Measurements from ENCODE around the gene PRPF8.

The PRPF8 gene

GRCh38 chr17:1627182-1627981, 57.3 kb downstream of the PRPF8 start:
- no peak for DNase-seq (ENCODE audit: low read depth, low spot score)

DNA sequence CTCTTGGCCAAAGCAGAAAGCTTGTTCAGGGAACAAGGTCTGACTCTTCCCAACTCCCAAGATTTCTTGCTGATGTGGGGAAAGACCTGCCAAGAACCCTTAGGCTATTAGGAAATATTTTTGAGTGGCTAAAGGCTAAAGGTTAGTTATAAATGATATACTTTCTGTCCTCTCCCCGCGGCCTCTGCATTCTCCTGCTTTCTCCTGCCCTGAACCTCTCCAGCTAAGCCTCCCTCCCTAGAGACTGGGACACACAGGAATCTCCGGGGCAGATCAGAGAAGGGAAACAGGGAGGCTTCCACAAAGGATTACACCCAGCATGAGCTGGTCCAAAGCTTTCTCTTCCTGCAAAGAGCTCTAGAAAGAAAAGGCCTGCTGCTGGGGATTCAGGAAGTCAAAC, 58.3 kb downstream of the PRPF8 start:
- DNase-seq (ENCODE audit: low read depth, low spot score): no peak

DNA sequence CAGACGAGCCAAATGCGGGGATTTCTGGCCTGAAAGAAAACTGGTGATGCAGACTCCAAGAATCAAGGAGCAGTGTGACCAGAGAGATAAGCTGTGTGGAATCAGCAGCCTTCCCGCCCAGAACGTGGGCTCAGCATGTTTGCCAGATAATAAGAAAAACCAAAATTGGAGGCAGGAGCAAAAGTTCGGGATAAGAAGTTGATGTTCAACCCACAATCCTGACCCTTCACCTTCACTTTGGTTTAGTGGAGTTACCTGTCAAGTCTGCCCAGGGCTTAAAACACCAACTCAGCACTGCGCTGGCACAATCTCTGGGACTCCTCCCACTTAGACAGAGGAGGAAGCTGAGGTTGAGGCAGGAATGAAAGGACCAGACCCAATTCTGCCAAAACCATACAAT, 59.1 kb downstream of the PRPF8 start:
- no peak for DNase-seq (ENCODE audit: low read depth, low spot score)

GRCh38 chr17:1625053-1625452, 59.6 kb downstream of the PRPF8 start:
- no peak for DNase-seq (ENCODE audit: low read depth, low spot score)

DNA sequence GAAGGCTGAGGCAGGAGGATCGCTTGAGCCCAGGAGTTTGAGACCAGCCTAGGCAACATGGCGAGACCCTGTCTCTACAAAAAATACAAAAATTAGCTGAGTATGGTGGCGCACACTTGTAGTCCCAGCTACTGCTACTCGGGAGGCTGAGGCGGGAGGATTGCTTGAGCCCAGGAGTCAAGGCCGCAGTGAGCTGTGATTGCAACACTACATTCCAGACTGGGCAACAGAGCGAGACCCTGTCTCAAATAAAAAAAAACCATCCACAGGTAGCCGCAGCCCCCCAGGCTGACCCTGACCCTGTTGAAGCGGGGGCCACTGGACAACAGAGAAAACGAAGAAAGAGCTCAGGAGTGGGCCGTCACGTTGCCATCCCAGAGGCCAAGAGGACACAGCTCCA, 60.0 kb downstream of the PRPF8 start:
- DNase-seq (ENCODE audit: low read depth, low spot score): no peak

- no peak for DNase-seq (ENCODE audit: low read depth, low spot score)
Measured at GRCh38 chr17:1623057-1623630, 61.5 kb downstream of the PRPF8 start.

- DNase-seq (ENCODE audit: low read depth, low spot score): no peak
Measured at GRCh38 chr17:1621273-1621954, 63.3 kb downstream of the PRPF8 start.

DNA sequence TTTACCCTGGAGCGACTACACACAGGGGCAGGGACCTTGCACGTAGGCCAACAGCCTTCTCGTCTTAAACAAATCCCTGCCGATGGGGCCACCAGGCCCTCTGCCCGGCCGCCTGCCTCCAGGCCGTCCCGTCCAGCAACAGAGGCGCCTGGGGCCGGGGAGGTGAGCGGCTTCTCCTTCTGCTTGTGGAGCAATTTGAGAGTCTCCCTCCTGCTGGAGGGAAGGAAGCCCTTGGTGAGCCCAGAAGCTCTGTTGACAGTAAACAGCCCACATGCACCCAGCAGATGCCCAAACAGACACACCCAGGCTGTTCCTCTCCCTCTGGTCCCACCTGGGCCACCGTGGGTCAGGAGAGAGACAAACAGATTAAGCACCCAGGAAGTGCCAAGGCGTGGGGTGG, 64.2 kb downstream of the PRPF8 start:
- no peak for DNase-seq (ENCODE audit: low read depth, low spot score)

GRCh38 chr17:1617620-1618174, 67.0 kb downstream of the PRPF8 start:
- DNase-seq (ENCODE audit: low read depth, low spot score): peak; percentile 76

- no peak for DNase-seq (ENCODE audit: low read depth, low spot score)
Measured at GRCh38 chr17:1616101-1616500, 68.6 kb downstream of the PRPF8 start.

DNA sequence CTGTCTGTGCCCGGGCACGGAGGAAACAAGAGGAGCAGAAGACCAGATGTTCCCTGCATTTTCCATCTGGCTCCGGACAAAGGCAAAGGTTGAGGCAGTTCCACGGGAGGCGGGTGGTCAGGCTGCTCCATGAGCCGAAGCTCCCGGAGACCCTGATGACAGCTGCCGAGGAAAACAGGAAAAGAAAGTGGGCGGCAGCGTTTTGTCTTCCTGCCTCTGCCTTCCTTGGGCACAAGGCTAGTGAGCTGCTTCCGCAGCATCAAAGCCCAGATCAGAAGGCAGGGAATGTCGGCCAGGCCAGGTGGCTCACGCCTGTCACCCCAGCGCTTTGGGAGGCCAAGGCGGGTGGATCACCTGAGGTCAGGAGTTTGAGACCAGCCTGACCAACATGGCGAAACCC, 72.3 kb downstream of the PRPF8 start:
- DNase-seq (ENCODE audit: low read depth, low spot score): no peak

DNA sequence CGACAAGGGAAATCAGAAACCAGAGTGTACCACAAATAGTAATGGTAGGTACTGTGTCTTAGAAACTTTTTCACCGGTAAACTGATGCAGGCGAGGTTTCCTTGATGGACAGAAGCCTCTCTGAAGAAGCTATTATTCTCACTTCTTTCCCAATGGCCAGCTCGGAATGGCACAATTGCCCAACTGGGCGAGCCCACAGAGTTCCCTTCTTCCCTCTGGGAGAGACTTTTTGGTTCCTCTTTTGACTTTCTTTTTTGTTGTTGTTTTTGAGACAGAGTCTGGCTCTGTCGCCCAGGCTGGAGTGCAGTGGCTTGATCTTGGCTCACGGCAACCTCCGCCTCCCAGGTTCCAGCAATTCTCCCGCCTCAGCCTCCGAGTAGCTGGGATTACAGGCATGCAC, 73.0 kb downstream of the PRPF8 start:
- DNase-seq (ENCODE audit: low read depth, low spot score): no peak

GRCh38 chr17:1608676-1609075, 76.0 kb downstream of the PRPF8 start:
- no peak for DNase-seq (ENCODE audit: low read depth, low spot score)

GRCh38 chr17:1607971-1608320, 76.7 kb downstream of the PRPF8 start:
- DNase-seq (ENCODE audit: low read depth, low spot score): no peak

DNA sequence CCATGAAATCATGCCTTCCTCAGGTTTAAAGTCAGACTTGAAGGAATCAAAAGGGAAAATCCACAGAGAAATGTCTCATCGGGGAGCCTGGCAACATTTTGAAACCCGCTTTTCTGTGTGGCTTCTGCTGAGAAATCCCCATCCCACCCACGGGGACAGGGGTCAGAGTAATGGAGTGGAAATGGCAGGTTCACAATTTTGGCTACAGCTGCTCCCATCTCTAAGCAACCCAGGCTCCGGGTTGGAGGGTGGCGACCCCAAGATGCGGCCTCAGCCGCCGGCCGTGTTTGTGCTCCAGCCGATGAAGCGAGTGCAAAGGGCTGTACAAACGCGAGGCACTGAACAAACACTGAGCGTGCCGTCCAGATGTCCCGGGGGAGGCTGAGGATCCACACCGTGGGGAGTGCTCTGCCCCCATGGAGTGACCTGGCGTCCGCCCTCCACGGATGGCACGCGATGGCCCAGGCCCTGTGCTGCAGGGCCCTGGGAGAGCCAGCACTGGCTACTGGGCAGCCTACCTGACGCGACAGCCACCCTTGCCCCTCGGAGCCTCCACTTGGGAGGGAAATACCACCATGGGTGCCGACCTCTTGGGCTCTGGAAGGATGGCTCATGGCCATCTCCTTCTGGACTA, 78.2 kb downstream of the PRPF8 start:
- DNase-seq (ENCODE audit: low read depth, low spot score): no peak

GRCh38 chr17:1605681-1606351, 78.9 kb downstream of the PRPF8 start:
- DNase-seq (ENCODE audit: low read depth, low spot score): no peak

- no peak for DNase-seq (ENCODE audit: low read depth, low spot score)
Measured at GRCh38 chr17:1604831-1605528, 79.7 kb downstream of the PRPF8 start.

- DNase-seq (ENCODE audit: low read depth, low spot score): no peak
Measured at GRCh38 chr17:1601571-1601970, 83.1 kb downstream of the PRPF8 start.

Measured in astrocyte of the hippocampus (primary cell).